HG03139 (cell line): ENCODE measurements around the gene PCDH20.
"Not testable (repeated sequence)": the region's sequence is repeated elsewhere in the genome, so short reads cannot be mapped to it uniquely, and the experiment has no call there.

Experiments used
- ATAC-seq: cut with Tn5 transposase; IDR thresholded peaks from one replicate; pipeline ENCODE4 v1.9.1; 2021; ENCODE audit not compliant: unreplicated experiment

Gene PCDH20, protein sequence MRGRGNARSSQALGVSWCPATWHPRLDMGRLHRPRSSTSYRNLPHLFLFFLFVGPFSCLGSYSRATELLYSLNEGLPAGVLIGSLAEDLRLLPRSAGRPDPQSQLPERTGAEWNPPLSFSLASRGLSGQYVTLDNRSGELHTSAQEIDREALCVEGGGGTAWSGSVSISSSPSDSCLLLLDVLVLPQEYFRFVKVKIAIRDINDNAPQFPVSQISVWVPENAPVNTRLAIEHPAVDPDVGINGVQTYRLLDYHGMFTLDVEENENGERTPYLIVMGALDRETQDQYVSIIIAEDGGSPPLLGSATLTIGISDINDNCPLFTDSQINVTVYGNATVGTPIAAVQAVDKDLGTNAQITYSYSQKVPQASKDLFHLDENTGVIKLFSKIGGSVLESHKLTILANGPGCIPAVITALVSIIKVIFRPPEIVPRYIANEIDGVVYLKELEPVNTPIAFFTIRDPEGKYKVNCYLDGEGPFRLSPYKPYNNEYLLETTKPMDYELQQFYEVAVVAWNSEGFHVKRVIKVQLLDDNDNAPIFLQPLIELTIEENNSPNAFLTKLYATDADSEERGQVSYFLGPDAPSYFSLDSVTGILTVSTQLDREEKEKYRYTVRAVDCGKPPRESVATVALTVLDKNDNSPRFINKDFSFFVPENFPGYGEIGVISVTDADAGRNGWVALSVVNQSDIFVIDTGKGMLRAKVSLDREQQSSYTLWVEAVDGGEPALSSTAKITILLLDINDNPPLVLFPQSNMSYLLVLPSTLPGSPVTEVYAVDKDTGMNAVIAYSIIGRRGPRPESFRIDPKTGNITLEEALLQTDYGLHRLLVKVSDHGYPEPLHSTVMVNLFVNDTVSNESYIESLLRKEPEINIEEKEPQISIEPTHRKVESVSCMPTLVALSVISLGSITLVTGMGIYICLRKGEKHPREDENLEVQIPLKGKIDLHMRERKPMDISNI

DNA sequence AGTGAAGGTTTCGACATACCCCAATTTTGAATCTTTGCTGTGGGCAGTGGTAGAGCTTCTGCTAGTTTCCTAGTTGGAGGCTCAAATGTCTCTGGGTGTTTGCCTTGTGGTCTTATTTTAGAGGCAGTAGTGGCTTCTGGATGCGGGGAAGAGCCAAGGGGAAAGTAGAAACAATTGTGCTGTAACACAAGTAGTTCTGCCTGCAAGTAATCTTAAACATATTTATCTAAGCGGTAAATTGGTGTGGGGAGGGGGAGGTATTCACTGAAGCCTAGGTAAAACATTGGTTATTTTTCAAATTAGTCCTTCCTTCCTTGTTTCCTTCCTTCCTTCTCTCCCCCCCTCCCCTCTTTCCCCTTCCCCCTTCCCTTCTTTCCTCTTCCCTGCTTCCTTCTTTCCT lies at the start of gene PCDH20:
Gene PCDH20, minus strand, starts transcription at position 101 of the 400 bp plus-strand sequence. CDS start 691 bp downstream, outside the sequence.
- ATAC-seq = no peak

DNA sequence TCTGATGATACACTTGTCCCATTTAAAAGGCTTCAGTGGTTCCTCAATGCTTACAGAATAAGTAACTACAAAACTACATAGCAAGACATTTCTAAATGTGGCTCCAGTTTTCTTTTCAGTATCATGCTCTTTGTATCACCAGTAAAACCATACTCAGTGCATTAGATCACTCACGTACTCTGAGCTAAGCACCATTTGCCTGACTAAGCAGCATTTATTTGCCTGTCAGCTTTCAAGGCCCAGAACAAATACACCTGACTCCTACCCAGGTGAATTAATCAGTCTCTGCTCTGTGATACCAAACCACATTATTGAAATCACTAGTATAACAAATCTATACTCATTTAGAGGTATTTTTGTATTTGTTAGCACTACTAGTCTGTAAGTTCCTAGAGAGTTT lies 47.4 kb upstream of the PCDH20 start:
- no peak for ATAC-seq

DNA sequence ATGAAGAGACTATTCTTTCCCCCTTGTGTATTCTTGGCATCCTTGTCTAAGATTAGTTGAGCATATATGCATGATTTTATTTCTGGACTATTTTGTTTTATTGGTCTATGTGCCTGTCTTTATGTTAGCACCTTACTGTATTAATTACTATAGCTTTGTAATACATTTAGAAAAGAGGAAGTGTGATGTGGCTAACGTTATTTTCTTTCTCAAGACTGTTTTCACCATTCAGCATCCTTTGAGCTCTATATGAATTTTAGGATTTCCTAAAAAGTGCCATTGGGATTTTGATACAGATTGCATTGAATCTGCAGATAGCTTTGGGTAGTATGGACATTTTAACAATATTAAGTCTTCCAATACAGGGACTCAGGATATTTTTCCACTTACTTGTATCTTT lies 37.5 kb upstream of the PCDH20 start:
- no peak for ATAC-seq

- no peak for ATAC-seq
These were observed 16.4 kb upstream of the PCDH20 start for GRCh38 chr13:61432029-61432428.

GRCh38 chr13:61423915-61424314 lies 8.3 kb upstream of the PCDH20 start:
- ATAC-seq = no peak

DNA sequence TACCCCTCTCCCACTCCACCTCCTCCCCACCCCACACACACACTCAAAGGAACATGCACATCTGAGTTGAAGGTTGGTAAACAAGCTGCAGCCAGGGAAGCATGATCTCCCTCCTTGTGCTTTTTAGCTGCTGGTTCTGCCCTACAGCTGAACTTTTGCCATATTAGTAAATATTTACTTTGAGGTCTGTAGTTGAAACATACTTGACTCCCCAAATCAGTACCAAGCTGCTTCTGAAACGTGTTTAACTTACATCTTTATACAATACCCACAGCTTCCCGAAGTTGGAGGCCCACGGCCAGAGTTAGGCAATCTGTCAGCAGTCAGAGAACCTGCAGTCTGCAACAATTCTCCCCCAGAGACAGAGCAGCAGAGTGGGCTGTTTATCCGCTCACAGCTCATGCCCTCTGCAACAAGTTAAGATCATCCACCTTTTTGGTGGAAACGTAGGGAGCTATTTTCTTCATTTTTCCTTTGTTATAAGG lies 1.5 kb upstream of the PCDH20 start:
- ATAC-seq = no peak

DNA sequence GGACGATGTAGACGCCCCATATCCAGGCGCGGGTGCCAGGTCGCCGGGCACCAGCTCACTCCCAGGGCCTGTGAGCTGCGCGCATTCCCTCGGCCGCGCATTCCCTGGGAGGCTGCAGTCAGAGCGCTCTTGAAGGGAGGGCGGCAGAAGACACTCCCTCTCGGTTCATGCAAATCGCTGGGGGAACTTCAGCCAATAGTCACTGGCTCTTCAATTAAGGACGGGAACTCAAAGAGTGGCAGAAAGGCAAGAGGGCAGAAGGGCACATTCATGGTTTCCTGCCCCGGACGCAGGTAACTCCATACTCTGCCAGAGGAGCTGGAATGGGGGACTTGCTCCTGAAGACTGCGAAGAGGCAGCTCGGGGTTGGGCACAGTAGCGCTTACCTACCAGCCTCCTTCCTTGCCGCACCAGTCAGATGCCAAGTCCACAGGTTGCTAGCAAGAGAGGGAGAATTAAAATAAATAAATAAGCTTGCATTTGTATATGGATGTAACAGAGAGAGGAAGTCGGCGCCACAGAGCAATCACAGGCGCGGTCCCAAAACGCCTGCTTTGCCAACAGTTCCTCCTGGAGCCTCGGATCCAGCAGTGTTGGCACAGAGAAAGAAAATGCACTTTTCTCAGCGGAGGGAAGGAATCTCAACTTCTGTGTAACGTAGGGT lies 459 bp downstream of the PCDH20 start:
- no peak for ATAC-seq

GRCh38 chr13:61414686-61415057 lies 977 bp downstream of the PCDH20 start:
- no peak for ATAC-seq

DNA sequence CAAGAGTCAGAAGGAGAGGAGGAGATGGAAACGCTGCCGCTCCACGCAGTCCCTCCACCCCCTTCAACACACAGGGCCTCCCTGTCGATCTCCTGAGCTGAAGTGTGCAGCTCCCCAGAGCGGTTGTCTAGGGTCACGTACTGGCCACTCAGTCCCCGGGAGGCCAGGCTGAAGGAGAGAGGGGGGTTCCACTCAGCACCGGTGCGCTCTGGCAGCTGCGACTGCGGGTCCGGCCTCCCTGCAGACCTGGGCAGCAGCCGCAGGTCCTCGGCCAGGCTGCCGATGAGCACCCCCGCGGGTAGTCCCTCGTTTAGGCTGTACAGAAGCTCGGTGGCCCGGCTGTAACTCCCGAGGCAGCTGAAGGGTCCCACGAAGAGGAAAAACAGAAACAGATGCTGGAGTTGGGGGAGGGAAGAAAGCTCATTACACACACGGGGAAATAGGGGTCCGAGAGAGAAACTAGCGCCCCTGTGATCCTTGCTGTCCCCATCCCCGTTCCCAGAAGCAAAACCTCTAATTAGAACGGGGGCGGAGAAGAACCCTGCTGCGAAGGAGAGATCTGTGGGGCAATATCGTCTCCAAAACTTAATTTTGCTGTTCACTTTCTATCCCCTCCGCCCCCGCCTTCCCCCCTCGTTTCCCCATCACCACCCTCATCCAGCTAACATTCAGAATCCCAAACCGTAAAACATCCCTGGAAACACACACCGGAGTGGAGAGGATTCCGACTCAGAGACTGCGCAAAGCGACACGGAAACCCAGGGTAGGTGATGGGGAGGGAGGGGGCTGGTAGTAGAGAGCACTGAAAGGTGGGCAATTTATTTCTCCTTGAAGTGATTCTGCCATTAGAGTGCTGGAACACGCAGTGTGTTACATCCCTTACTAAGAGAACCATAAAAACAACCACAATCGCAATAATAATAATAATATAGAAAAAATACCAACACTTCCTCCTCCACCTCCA lies 1.8 kb downstream of the PCDH20 start:
- ATAC-seq = no peak

- no peak for ATAC-seq
These were observed 4.9 kb downstream of the PCDH20 start for GRCh38 chr13:61410669-61411297.

GRCh38 chr13:61410266-61410665 lies 5.4 kb downstream of the PCDH20 start:
- no peak for ATAC-seq

DNA sequence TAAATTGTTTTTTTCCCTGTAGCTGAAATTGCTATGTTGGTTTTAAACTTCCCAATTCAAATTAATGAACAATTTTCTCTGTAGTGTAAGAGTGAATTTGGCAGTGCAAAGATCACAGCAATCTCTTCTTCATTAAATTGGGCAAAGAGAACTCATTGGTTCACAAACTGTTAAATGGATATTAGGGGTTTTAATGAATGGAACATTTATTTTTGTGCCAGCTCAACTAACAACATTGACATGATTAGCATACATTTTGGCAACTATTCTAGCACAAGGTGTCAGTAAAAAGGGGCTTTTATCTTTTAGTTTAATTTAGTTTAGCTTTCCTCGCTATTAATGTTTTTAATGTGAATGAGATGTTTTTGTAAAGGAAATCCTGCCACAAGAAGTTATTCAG lies 7.1 kb downstream of the PCDH20 start:
- ATAC-seq = no peak

DNA sequence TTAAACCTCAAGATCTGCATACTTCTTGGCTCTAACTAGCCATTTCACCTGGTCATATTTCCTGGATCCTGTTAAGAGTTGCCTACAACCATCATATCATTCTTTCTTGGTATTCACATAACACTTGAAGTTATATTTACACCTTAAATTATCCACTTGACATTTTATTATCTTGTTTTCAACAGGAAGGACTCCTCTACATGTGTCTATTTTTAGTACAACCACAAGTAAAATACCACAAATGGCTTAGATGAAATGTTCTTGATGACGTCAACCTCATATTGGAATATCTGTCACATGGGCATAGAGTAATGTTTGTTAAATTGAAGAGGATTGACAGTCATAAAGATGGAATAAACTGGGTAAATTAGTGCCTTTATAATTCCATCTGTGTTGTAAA lies 9.4 kb downstream of the PCDH20 start:
- no peak for ATAC-seq

DNA sequence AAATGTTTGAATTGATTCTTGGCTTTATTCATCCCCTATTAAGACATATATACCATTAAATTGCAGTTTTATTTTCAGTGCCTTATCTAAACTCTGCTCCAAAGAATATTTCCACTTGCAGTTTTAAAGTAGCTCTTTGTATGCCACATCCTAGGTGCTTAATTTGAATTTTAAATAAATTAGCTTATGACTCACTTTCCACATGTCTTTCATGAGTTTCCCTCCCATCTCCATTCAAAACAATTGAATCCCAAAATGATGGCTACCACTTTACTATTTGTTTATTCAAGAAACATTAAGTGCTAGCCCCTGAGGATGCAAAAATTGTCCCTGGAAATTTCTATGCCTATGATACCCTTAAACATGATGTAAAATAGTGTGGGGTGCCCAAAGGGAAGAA lies 19.5 kb downstream of the PCDH20 start:
- no peak for ATAC-seq

DNA sequence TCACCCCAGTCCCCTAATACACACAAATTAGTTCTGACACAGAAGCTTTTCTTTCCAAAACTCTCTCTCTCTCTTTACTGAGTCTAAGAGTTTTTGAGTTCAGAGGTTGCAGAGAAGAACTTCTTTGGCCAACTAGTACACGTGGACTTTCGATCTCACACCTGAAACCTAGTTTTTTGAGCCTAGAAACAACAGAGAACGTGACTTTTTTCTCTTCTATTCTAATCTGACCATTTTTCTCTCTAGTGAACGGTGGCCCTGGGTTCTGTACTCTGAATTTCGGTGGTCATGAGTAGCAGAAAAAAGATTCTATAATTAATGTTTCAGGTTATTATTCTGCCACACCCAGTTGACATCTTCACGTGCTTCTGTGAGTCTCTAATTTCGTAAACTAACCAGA lies 24.2 kb downstream of the PCDH20 start:
- ATAC-seq = no peak

DNA sequence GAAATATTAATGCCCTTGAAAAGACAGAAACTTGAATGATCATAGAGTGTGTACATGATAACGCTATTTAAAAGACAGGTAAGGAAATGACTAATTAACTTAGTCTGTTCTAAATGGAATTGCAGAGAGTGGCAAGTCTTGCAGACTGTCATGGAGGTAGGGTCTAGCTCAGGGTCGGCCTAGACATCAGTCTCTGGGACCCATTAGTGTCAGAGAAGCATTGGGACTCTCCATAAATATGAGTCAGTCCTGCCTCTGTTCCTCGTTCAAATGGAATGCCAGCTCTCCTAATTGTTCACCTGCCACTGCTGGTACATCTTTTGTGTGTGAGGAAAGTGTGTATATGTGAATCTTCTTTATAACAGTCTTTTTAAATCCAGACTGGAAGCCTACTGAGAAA lies 28.0 kb downstream of the PCDH20 start:
- no peak for ATAC-seq

GRCh38 chr13:61383111-61383510 lies 32.5 kb downstream of the PCDH20 start:
- no peak for ATAC-seq

DNA sequence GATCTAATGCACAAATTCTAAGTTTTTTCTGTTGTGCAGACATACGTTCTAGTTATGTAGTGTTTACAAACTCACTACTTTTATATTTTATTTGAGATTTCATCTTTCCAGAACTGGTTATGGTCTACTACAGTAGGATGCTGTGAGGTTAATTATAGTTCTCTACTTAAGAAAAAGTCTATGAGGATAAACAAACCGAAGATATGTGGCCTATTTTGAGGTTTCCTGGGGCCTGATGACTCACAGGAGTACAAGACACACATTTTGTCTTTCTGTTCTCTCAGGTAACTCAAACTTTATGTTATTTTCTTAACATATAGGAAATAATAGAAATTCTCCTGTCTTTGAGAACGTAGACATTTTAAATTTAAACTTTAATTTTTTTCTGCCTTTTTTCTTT lies 45.1 kb downstream of the PCDH20 start:
- no peak for ATAC-seq

DNA sequence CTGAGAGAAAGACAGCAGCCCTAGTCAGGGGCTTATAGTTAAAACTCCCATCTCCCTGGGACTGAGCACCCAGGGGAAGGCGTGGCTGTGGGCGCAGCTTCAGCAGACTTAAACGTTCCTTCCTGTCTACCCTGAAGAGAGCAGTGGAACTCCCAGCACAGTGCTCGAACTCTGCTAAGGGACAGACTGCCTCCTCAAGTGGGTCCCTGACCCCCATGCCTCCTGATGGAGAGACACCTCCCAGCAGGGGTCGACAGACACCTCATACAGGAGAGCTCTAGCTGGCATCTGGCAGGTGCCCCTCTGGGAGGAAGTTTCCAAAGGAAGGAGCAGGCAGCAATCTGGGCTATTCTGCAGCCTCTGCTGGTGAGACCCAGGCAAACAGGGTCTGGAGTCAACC lies 51.0 kb downstream of the PCDH20 start:
- not testable (repeated sequence) for ATAC-seq

DNA sequence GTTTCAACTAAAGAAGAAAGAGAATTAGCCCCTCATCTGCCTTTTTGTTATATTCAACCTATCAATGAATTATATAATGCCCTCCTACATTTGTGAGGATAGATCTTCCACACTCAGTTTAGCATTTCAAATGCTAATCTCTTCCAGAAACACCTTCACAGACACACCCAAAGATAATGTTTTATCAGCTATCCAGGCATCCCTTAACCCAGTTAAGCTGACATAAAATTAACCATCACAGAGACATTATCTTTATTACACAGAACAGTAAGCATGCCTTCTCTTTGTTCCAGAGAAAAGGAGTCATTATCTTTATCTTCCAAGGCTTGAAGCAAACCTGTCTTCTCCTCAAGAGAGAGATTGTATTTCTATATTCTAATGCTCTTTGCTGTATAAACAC lies 53.1 kb downstream of the PCDH20 start:
- ATAC-seq = no peak
